Astrocyte of the spinal cord (primary cell): Measurements from ENCODE around the gene CDC42SE2.

Source experiments
- DNase-seq: peaks from one replicate; pipeline ENCODE4 v3.0.0; 2011; ENCODE audit warnings: low read depth, low spot score
- H3K4me3 ChIP-seq: 2 replicates; pipeline ENCODE4 v1.5.1; 2011; ENCODE audit warnings: low read depth, mild to moderate bottlenecking, low read length, moderate library complexity
- in situ Hi-C: cut with HindIII; loops from 2 replicates; pipeline ENCODE4 v1.10.0; 2017; ENCODE audit warnings: low sequenced_read_pairs
- TF ChIP-seq, protein P1 (sequence below): IDR thresholded peaks from 2 replicates; pipeline ENCODE4 v1.5.1; 2012; ENCODE audit warnings: low read depth, mild to moderate bottlenecking, low read length, inconsistent platforms

The CDC42SE2 gene

DNA sequence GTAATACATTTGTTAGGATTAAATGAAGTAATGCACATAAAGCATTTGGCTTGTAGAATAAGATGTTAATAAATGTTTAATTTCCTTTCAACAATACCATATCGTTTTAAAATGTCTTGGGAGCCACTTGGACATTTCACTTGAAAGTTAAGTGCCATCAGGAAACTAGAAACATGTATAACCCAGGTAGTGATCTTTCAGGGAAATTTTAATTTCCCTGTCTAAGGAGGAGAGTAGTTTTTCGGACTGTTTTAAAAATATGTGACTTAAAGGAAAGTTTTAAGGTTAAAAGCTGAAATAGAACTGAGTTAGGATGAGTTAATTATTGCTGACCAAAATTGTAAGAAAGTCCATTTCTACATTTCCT, 18.0 kb downstream of the CDC42SE2 start:
- in situ Hi-C loops: no loop called here
- DNase-seq: no peak
- H3K4me3 ChIP-seq: no peak overlapping the region
- TF ChIP-seq, protein P1, sequence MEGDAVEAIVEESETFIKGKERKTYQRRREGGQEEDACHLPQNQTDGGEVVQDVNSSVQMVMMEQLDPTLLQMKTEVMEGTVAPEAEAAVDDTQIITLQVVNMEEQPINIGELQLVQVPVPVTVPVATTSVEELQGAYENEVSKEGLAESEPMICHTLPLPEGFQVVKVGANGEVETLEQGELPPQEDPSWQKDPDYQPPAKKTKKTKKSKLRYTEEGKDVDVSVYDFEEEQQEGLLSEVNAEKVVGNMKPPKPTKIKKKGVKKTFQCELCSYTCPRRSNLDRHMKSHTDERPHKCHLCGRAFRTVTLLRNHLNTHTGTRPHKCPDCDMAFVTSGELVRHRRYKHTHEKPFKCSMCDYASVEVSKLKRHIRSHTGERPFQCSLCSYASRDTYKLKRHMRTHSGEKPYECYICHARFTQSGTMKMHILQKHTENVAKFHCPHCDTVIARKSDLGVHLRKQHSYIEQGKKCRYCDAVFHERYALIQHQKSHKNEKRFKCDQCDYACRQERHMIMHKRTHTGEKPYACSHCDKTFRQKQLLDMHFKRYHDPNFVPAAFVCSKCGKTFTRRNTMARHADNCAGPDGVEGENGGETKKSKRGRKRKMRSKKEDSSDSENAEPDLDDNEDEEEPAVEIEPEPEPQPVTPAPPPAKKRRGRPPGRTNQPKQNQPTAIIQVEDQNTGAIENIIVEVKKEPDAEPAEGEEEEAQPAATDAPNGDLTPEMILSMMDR: no peak

DNA sequence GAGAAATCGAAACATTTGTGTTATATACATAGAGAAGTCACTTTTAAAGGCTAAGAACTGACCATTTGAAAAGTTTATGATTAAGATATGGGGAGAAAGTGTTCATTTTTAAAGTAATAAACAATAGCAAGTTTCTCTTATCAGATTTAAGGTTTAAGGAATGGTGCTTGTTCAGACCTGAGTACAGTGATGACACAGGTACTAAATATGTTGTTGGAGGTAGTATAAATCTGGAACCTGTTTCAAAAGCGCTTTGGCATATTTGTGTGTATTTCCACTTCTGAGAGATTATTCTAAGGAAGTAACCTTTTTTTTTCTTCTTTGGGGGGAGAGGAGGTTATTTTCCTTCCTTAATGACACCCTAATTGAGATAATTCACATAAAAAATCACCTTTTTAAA, 18.4 kb downstream of the CDC42SE2 start:
- DNase-seq: no peak
- H3K4me3 ChIP-seq: no peak overlapping the region
- in situ Hi-C loops: no loop called here
- TF ChIP-seq, protein P1: no peak

DNA sequence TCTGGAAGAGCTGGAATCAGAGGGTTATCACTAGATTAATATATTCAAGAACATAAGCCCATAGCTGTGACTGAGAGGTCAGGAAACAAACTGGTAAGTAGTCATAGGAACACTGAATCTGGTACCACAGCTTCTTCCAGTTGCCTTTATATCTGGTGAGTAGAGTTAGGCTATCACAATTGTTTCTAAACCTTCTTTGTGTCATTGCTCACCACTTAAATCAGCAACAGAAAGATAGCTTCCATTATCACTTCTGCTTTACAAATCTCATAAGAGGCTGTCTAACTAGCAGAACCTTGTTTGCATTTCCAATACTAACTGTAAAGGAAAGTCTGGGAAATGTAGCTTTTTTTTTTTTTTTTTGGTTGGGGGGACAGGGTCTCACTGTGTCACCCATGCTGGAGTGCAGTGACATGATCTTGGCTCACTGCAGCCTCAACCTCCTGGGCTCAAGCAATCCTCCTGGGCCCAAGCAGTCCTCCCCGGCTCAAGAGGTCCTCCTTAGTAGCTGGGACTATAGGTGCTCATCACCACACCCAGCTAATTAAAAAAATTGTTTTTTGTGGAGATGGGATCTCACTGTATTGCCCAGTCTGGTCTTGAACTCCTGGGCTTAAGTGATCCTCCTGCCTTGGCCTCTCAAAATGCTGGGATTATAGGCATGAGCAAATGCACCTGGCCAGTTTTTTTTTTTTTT, 22.0 kb downstream of the CDC42SE2 start:
- no peak for DNase-seq
- in situ Hi-C loops: no loop called here
- H3K4me3 ChIP-seq: no peak overlapping the region
- TF ChIP-seq, protein P1: no peak

DNA sequence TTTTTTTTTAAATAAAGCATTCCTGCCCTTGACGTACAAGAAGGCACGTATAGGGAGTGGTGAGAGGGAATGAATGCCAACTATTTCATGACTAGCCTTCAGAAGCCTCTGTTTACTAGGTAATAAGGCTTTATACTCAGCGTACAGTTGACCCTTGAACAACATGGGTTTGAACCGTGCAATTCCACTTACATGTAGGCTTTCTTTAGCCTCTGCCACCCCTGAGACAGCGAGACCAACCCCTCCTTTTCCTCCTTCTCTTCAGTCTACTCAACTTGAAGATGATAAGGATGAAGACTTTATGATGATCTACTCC, 22.5 kb downstream of the CDC42SE2 start:
- DNase-seq: no peak
- in situ Hi-C loops: no loop called here
- no peak overlapping the region for H3K4me3 ChIP-seq
- TF ChIP-seq, protein P1: no peak

DNA sequence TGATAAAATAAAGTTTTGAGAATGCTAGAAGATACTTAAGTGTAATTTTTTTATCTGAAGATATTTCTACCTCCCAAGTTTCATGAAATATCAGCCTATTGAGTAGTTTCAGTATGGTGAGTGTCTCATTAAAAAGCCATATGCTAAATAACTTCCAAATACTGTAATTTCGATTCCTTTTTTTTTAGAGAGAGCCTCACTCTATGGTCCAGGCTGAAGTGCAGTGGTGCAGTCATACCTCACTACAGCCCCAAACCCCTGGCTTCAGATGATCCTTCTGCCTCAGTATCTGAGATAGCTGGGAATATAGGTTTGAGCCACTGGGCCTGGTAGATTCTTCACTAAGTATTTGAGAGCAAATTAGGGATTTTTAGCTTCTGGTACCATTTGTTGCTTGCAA, 24.5 kb downstream of the CDC42SE2 start:
- H3K4me3 ChIP-seq: no peak overlapping the region
- in situ Hi-C loops: no loop called here
- TF ChIP-seq, protein P1: no peak
- DNase-seq: no peak

DNA sequence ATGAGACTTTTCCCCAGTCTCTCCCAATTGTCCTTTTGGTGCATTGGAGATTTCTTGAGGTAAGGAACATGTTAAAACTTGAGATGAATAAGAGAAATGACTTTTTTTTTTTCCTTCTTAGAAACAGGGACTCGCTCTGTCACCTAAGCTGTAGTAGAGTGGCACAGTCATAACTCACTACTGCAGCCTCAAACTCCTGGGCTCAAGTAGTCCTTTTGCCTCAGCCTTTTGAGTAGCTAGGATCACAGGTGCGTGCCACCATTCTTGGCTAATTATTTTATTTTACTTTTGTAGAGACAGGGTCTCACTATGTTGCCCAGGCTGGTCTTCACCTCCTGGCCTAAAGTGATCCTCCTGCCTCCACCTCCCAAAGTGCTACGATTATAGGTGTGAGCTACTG, 25.9 kb downstream of the CDC42SE2 start:
- TF ChIP-seq, protein P1: no peak
- no peak for DNase-seq
- no peak overlapping the region for H3K4me3 ChIP-seq
- in situ Hi-C loops: no loop called here
